Measurements from ENCODE around the gene INPP5A.

DNA sequence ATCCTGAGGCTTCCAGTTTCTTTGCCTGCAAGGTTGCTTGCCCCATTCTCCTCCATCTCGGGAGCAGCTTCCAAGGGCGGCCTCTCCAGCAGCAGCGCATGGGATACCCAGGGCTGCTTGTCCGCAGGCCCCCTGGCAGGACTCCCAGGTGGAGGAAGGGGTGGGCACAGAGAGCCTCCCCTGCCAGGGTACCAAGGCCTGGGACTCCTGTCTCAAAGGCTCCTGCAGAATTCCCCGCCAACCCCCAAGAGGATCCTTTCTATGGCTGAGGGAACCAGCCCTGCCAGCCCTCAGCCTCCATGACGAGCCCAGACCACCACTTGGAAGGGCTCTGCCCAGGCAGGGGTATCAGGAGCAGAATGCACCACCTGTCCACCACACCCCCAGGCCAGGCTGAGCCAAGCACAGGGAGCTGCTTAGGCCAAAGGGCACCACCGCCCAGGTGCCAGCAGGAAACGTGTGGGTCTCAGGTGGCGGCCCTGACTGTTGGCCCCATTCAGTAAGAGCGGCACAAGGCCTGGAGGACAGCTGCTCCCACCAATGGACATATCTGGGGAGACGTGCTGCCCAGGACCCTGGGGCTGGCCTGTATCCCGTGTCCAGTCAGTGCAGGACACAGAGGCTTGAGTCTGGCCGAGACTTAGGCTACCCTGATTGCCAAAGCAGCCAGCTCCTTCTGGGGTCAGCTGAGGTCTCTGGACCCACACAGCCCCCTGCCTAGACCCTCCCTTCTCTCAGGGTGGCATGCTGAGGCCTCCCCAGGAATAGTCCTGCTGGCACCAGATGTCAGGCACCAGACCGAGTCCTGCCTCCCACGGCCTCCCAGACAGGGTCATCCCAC is 33.8 kb upstream of the INPP5A start:
- TF ChIP-seq POLR2A (IDR thresholded peaks at IDR 0.05) = no peak
- TF ChIP-seq CTCF (IDR thresholded peaks at IDR 0.05) = no peak
- no peak for TF ChIP-seq POLR2AphosphoS5 (IDR thresholded peaks at IDR 0.05)
- TF ChIP-seq EP300 (IDR thresholded peaks at IDR 0.05; ENCODE audit: low read depth) = no peak

All from transverse colon (tissue), 4 donors.